ENCODE results near the gene MGA. TPM values are rescaled to one million over a fixed set of nuclear protein-coding genes. Genes with fewer than 3 reads are reported as not detected.

MGA gene
- total and polyA plus RNA-seq, 2 experiments from 2014 or later: 23.2 to 48.8 TPM

GRCh38 chr15:41634072-41634626 is 26.1 kb upstream of the MGA start:
- H3K9me3 ChIP-seq (ENCODE audit: low read depth): no peaks in the 10 kb centered on the region
- H3K4me3 ChIP-seq: no peak overlapping the region
- no peaks in the 10 kb centered on the region for H3K36me3 ChIP-seq
- H3K4me1 ChIP-seq (ENCODE audit: low read depth): peaks cover 15% of the 10 kb centered on the region
- no peaks in the 10 kb centered on the region for H3K27me3 ChIP-seq
- DNase-seq (ENCODE audit: low read depth in 1 of 2, low spot score in 1 of 2): no peak
- H3K27ac ChIP-seq: no peak overlapping the region
- TF ChIP-seq CTCF (IDR thresholded peaks at IDR 0.05; ENCODE audit: low read depth, low read length): no peak

- no peak for DNase-seq (ENCODE audit: low read depth in 1 of 2, low spot score in 1 of 2)
- no peaks in the 10 kb centered on the region for H3K9me3 ChIP-seq (ENCODE audit: low read depth)
- no peaks in the 10 kb centered on the region for H3K27me3 ChIP-seq
- H3K4me1 ChIP-seq (ENCODE audit: low read depth): peaks cover 5% of the 10 kb centered on the region
- no peaks in the 10 kb centered on the region for H3K36me3 ChIP-seq
- no peak overlapping the region for H3K27ac ChIP-seq
- H3K4me3 ChIP-seq: no peak overlapping the region
- no peak for TF ChIP-seq CTCF (IDR thresholded peaks at IDR 0.05; ENCODE audit: low read depth, low read length)
Observed at GRCh38 chr15:41637086-41637485, 23.1 kb upstream of the MGA start.

- Histone ChIP-seq H3K4me1 (ENCODE audit: low read depth) (no peaks in the 10 kb centered on the region), H3K27ac (no peak overlapping the region), H3K9me3 (ENCODE audit: low read depth) (no peaks in the 10 kb centered on the region), H3K36me3 (no peaks in the 10 kb centered on the region), H3K27me3 (no peaks in the 10 kb centered on the region), H3K4me3 (no peak overlapping the region)
- no peak for DNase-seq (ENCODE audit: low read depth in 1 of 2, low spot score in 1 of 2)
- no peak for TF ChIP-seq CTCF (IDR thresholded peaks at IDR 0.05; ENCODE audit: low read depth, low read length)
Observed at GRCh38 chr15:41640985-41641384, 19.2 kb upstream of the MGA start.

- no peak for TF ChIP-seq CTCF (IDR thresholded peaks at IDR 0.05; ENCODE audit: low read depth, low read length)
- no peaks in the 10 kb centered on the region for H3K27me3 ChIP-seq
Observed at GRCh38 chr15:41647262-41647661, 12.9 kb upstream of the MGA start.

GRCh38 chr15:41648097-41648496 is 12.1 kb upstream of the MGA start:
- H3K27me3 ChIP-seq: no peaks in the 10 kb centered on the region
- no peak overlapping the region for H3K4me3 ChIP-seq
- no peak for TF ChIP-seq CTCF (IDR thresholded peaks at IDR 0.05; ENCODE audit: low read depth, low read length)
- no peak overlapping the region for H3K27ac ChIP-seq
- H3K4me1 ChIP-seq (ENCODE audit: low read depth): no peaks in the 10 kb centered on the region
- no peak for DNase-seq (ENCODE audit: low read depth in 1 of 2, low spot score in 1 of 2)
- no peaks in the 10 kb centered on the region for H3K9me3 ChIP-seq (ENCODE audit: low read depth)
- no peaks in the 10 kb centered on the region for H3K36me3 ChIP-seq

More at GRCh38 chr15:41647262-41647661, 12.9 kb upstream of the MGA start:
- no peak for DNase-seq (ENCODE audit: low read depth in 1 of 2, low spot score in 1 of 2)
- no peak overlapping the region for H3K4me3 ChIP-seq
- no peak overlapping the region for H3K27ac ChIP-seq
- H3K36me3 ChIP-seq: no peaks in the 10 kb centered on the region
- no peaks in the 10 kb centered on the region for H3K9me3 ChIP-seq (ENCODE audit: low read depth)
- H3K4me1 ChIP-seq (ENCODE audit: low read depth): no peaks in the 10 kb centered on the region

All from cardiac muscle cell (in vitro differentiated cells and primary cell).